ENCODE data around the gene UGGT2.
"Not testable (repeated sequence)": the region's sequence is repeated elsewhere in the genome, so short reads cannot be mapped to it uniquely, and the experiment has no call there.

Gene UGGT2

GRCh38 chr13:95882121-95882520 is 171.1 kb downstream of the UGGT2 start:
- no peak for DNase-seq

- DNase-seq: no peak
Measured at GRCh38 chr13:95880331-95880730, 172.9 kb downstream of the UGGT2 start.

GRCh38 chr13:95874286-95874685 is 178.9 kb downstream of the UGGT2 start:
- no peak for DNase-seq

GRCh38 chr13:95870421-95870820 is 182.8 kb downstream of the UGGT2 start:
- DNase-seq: no peak

- no peak for DNase-seq
Measured at GRCh38 chr13:95865080-95865615, 188.1 kb downstream of the UGGT2 start.

- no peak for DNase-seq
Measured at GRCh38 chr13:95862408-95862807, 190.8 kb downstream of the UGGT2 start.

GRCh38 chr13:95861296-95861695 is 191.9 kb downstream of the UGGT2 start:
- DNase-seq: no peak

- DNase-seq: no peak
Measured at GRCh38 chr13:95858286-95859075, 194.7 kb downstream of the UGGT2 start.

- not testable (repeated sequence) for DNase-seq
Measured at GRCh38 chr13:95845656-95846055, 207.5 kb downstream of the UGGT2 start.

GRCh38 chr13:95842898-95843297 is 210.3 kb downstream of the UGGT2 start:
- no peak for DNase-seq

GRCh38 chr13:95841894-95842293 is 211.3 kb downstream of the UGGT2 start:
- no peak for DNase-seq

- no peak for DNase-seq
Measured at GRCh38 chr13:95834134-95834765, 219.0 kb downstream of the UGGT2 start.

- DNase-seq: no peak
Measured at GRCh38 chr13:95833719-95834118, 219.5 kb downstream of the UGGT2 start.

- DNase-seq: no peak
Measured at GRCh38 chr13:95833126-95833525, 220.1 kb downstream of the UGGT2 start.

GRCh38 chr13:95822303-95822702 is 230.9 kb downstream of the UGGT2 start:
- DNase-seq: no peak

- DNase-seq: no peak
Measured at GRCh38 chr13:95814495-95814894, 238.7 kb downstream of the UGGT2 start.

GRCh38 chr13:95813139-95813538 is 240.1 kb downstream of the UGGT2 start:
- DNase-seq: no peak

- DNase-seq: no peak
Measured at GRCh38 chr13:95809429-95809828, 243.8 kb downstream of the UGGT2 start.

GRCh38 chr13:95805921-95806320 is 247.3 kb downstream of the UGGT2 start:
- no peak for DNase-seq

GRCh38 chr13:95801825-95802224 is 251.4 kb downstream of the UGGT2 start:
- no peak for DNase-seq

- no peak for DNase-seq
Measured at GRCh38 chr13:95800436-95800835, 252.8 kb downstream of the UGGT2 start.

GRCh38 chr13:95797016-95797415 is 256.2 kb downstream of the UGGT2 start:
- DNase-seq: no peak

- DNase-seq: no peak
Measured at GRCh38 chr13:95793781-95794180, 259.4 kb downstream of the UGGT2 start.

- DNase-seq: no peak
Measured at GRCh38 chr13:95793018-95793555, 260.1 kb downstream of the UGGT2 start.
